ENCODE results near the gene TLK2.
"Not testable (repeated sequence)": the region's sequence is repeated elsewhere in the genome, so short reads cannot be mapped to it uniquely, and the experiment has no call there.

DNA sequence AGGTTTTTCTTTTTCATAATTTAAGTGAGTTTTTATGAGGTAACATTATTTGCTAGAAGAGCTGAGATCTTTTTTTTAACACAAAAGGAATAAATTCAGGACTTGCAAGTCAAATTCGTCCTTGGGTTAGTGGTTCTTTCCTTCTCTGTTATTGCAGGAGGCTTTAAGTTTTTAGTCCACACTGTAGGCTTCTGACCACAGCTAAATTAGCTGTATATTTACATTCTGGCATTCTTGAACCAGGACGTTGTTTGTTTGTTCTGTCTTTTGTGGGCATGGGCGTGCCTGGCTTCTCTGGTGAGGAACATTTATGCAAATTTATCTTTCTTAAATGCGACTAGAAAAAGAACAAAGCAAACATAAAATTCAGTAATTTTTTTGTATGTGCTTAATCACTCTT is 80.3 kb downstream of the TLK2 start:
- not testable (repeated sequence) for TF ChIP-seq ZNF830 (tag by site-specific recombination; IDR thresholded peaks at IDR 0.05; ENCODE audit: low read depth); ZNF23 (tag by site-specific recombination; IDR thresholded peaks at IDR 0.05; ENCODE audit: borderline replicate concordance); IKZF3 (tag by site-specific recombination; IDR thresholded peaks at IDR 0.05)
- TF ChIP-seq, protein P1, sequence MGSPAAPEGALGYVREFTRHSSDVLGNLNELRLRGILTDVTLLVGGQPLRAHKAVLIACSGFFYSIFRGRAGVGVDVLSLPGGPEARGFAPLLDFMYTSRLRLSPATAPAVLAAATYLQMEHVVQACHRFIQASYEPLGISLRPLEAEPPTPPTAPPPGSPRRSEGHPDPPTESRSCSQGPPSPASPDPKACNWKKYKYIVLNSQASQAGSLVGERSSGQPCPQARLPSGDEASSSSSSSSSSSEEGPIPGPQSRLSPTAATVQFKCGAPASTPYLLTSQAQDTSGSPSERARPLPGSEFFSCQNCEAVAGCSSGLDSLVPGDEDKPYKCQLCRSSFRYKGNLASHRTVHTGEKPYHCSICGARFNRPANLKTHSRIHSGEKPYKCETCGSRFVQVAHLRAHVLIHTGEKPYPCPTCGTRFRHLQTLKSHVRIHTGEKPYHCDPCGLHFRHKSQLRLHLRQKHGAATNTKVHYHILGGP (tag by site-specific recombination; IDR thresholded peaks at IDR 0.05) = not testable (repeated sequence)

Measured in HEK293 (cell line).